Endometrium (tissue), 2 donors: ENCODE data around the gene EPHX1.
"Not testable (repeated sequence)": the region's sequence is repeated elsewhere in the genome, so short reads cannot be mapped to it uniquely, and the experiment has no call there.

ENCODE experiments used
- FAIRE-seq: peaks from 2 replicates; lab custom pipeline; 2012; peaks lifted over from hg19 to GRCh38; lab: Jason Lieb, UNC
- donor health status: control.
- donor health status: control.

The EPHX1 gene

DNA sequence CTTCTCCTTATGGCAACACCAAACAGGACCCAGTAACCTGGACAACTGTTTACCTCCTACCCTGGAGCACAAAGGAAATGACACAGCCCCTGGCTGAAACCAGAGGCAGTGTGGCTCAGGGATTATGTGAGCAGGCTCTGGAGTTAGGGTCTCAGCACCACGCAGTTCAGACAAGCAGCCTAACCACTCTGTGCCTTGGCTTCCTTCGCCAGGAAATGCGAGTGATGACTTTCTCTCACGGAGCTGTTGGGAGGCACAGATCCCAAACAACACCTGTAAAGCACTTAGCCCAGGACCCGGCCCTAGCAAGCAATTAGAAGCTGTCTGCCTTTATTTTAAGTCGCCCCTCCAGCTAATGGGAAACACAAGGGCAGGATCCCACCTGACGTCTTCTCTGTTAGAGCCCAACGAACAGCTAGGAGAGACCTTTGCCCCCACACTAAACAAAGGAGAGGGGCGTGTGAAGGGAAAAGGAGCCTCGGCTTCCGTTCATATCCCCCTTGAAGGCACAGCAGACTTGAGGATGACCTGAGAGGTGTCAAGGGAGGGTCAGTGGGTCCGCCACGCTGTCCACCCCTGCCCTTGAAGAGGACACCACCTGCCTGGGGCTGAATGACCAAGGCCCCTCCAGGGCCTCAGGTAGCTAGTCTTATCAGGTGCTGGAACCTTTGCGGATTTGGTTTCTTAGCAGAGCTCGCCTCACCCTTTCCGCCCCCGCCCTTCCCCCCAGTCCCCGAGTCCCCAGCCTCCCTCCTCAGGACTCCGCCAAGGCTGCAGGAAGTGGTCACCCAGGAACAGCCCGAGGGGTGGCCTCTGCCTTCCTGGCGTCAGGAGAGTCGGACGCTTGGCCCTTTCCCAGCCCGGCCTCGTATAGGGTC is 71.4 kb downstream of the EPHX1 start:
- FAIRE-seq = no peak

DNA sequence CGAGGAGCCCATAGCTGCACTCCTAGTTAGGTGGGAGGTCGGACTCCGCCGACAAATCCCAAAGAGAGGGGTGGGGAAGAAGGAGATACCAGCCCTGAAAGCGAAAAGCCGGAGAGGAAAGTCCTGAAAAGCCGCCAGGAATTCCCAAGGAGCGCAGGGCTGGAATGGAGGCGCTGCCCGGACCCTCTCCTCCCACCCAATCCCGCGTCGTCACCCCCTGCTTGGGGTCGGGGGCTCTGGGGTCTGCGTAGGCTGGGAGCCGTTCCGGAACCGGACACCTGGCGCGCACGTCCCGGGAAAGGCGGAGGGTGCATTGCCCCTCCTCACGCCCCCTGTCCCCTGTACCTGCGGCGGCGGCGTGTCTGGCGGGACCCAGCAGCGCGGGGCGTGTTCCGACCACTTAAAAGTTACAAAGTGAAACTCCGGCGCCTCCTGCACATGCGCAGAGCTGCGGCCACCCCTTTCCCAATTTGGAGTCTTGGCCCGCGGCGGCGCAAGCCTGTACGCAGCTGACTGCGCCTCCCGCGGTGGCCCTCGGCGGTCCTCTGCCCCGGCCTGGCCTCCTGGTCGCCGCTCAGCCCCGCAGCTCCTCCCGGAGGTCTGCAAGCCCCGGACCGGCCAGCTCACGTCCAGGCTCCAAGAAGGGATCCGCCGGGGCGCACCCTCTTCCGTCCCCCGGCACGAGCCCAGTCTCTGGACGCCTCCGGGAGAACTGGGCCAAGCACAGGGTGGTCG is 72.2 kb downstream of the EPHX1 start, which contains the start of gene TMEM63A:
Gene TMEM63A (minus strand): TSS at position 422 of the 735 bp plus-strand sequence. CDS start 4,800 bp downstream, outside the sequence.
- FAIRE-seq = no peak

DNA sequence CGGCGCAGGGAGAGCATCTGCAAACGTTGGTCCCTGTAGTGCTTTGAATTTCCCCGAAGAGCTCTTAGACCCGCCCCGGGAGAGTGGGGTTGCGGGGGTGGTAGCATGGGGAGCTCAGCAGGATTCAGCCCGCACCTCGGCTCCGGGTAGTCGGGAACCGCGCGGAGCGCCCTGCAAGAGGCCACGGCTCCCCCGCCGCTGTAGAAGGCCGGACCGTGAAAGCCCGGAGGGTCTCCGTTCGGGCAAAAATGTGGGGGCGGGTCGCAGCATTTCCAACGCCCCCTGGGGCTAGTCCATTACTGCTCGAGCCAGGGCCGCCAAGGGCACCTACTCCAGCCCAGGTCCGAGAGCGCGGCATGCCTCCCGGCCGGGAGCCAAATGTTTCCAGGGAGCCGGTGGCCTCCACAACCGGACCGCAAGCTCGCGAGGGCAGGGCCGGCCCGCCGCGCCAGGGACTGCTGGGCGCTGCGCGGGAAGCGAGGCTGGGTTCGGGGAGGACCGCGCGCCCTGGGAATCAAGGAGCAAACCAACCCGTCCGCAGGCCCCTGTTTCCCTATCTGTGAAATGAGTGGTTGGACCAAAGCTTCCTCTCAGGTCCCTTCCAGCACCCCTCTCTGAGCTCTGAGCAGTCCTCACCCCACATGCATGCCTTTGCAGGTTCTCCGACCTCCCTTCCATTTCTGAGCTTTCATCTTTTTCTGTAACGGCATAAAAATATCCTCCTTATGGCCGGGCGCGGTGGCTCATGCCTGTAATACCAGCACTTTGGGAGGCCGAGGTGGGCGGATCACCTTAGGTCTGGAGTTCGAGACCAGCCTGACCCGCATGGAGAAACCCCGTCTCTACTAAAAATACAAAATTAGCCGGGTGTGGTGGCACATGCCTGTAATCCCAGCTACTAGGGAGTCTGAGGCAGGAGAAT is 73.0 kb downstream of the EPHX1 start:
- FAIRE-seq = no peak

DNA sequence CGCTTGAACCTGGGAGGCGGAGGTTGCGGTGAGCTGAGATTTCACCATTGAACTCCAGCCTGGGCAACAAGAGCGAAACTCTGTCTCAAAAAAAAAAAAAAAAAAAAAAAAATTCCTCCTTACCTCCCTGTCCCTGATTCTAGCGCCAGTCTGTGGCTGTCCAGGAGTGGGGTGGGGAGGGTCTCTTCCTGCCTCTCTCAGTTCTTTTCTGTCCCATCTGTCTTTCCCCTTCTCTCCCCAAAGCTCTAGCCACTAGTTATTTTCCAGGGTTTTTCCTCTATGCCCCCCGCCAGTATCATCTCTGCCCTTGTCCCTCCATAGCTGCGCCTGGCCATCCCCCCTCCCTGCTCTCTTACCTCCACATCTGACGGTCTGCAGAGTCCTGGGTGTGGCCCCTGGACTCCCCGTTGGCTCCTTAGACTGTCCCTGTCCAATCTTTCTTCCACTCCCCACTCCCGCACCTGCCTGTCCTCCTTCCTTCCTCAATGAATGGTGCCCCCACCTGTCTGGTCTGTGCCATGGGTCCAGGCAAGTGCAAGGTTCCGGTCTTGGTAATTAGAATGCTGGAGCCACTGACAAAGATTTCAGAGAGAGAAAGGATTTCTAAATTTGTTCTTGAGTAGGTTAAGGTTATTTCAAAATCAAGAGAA is 73.8 kb downstream of the EPHX1 start:
- no peak for FAIRE-seq

DNA sequence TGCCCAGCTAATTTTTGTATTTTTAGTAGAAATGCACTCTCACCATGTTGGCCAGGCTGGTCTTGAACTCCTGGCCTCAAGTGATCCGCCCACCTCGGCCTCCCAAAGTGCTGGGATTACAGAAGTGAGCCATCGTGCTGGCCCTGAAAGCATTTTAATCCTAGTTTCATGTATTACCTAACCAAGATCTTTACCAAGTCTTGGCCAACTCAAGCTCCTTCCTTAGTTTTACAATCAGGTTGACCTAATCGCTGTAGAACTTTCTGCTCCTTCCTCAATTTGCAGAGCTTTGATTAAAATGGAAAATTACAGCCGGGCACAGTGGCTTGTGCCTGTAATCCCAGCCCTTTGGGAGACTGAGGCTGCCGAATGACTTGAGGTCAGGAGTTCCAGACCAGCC is 75.4 kb downstream of the EPHX1 start:
- FAIRE-seq = no peak

DNA sequence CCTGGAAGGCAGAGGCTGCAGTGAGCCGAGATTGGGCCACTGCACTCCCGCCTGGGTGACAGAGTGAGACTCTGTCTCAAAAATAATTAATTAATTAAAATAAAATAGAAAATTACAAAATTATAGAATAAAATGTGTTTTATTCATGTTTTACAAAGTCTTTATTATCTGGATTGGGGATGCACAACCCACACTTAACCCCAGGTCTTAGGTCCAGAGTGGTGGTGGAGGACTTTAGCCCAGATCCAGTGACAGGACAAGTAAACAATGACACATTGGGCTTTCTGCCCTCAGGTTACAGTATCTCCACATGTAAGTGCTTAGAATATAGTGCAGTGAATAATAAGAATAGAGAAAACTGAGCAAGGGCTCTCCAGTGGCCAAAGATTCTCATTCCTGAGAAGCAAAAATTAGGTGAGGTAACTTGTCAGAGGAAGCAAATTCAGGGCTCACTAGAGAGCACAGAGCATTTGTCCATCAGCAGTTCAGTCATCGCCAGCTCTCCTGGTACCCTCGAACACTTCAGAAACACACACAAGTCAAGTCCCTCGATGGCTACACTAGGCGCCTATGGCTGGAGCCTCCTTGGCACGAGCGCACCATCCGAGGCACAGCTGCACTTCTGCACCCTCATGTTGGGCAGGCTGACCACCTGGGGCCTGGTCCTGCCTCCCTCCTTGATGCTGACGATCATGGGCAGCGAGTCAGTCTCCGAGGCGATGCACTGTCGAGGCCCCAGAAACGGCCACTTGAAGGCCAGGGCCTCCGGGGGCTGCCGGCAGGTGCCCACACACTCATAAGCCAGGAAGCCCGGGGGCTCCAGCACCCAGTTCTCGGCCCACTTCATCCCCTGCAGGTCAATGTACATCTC is 76.5 kb downstream of the EPHX1 start:
- no peak for FAIRE-seq

DNA sequence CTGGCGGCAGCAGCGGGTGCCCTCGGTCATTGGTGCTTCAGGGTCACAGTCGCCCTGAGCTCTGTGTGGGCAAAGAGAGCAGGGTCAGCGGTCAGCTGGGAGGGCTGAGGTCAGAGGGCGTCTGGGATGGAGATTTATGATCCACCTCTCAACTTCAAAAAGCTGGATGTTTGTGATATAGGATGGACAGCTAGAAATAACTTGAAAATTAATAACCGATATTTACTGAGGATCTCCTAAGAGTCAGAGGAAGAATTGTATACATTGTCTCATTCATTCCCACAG is 77.0 kb downstream of the EPHX1 start:
- no peak for FAIRE-seq

DNA sequence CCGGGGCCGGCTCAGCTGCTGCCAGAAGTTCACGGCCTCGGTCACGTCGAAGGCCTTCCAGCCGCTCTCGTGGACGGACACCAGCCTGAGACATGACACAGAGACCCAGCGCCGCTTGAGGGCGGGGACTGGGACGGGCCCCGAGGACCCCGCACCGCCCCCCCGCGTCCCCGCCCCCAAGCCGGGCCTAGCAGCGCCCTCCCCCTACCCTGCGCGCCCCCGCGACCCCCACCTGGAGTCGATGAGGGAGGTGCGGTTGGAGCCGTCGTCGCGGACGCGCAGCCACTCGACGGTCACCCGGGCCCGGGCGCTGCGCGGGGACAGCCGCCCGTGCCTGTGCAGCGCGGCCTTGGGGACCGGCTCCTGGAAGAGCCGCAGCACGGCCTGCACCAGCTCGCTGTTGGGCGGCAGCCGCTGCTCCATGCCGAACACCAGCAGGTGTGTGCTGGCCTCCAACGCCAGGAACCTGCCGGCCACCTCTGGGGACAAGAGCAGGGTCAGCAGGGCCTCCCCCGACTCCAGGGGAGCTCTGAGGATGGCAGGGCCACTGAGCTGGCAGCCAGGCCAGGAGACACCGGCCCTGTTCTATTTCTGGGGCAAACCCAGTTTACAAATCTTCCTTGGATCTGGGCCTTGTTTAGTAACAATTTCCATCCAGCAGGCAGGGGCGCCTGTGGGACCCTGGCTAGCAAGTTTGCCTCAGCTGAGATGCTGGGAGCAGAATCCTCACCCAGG is 77.8 kb downstream of the EPHX1 start:
- not testable (repeated sequence) for FAIRE-seq

DNA sequence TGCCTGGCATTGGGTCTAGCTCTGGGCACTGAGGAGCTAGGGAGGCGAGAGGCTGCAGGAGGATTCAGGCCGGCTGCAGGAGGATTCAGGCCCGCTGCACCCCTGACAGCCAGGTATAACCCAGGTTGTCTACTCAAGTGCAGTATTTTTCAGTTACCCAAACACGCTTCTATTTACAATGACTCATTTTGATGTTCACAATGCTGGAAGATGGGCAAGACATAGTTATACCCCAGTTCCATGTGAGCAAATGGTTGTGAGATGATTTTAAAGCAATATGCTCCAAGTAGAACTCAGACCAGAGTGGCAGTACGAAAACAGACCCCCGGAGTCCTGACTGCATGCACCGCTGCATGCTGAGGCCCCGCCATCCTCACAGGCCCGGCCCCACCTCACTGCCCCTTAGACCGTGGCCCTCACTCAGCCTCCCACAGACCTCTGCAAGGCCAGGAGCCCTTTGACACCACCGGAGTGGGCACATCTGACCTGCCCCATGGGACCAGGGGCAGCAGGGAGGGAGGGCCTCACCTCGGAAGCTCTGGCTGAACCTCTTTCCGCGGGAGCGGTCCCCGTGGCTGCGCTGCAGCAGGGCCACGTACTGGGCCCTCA is 78.5 kb downstream of the EPHX1 start:
- FAIRE-seq = no peak

DNA sequence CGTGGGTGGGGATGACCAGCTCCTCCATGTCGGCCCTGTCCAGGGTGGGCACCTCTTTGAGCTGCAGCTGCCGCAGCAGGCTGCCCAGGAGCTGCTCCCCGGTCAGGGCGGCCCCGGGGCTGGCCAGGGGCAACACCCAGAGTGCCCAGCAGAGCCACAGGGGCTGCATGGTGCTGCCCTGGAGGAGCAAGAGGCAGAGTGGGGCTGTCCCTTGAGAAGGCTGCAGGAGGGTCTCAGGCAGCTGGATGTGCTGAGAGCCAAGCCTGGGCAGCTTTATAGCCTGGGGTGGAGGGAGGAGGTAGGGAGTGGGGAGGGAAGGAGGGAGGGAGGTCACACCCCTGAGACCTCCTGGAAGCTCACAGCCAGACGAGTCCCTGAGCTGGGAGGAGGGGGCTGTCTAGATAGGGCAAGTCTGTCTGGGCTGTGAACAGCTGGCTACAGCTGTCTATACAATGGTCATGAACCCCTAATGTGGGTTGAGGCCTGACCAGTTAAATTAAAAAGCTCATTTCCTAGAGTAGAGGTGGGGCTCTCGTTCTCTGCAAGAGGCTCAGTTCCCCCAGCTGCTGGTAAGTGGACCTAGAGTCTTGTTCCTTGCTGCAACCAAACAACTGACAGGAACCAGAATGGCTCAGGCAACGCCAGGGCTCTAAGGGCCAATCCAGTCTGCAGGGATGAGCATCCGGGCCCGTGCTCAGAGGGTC is 79.1 kb downstream of the EPHX1 start, which contains the start of gene LEFTY1:
Gene LEFTY1 (minus strand): TSS at position 249 of the 704 bp plus-strand sequence. CDS start 80 bp downstream, at position 169.
- FAIRE-seq = no peak

DNA sequence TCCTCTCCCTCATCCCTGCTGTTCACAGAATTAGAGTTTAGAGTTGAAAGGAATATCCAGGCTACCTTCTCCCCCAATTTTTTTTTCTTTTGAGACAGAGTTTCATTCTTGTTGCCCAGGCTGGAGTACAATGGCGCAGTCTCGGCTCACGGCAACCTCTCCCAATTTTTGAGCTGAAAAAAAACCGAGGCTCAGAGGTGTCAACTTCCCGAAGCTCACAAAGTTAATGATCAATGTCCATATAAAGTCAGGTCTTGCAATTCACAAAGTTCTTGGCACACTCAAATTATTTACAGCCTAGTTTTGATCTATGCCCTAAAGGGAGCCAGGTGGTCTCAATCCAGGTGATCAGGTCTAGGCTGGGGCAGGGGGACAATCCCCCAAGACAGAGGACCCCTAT is 79.8 kb downstream of the EPHX1 start:
- FAIRE-seq = no peak

DNA sequence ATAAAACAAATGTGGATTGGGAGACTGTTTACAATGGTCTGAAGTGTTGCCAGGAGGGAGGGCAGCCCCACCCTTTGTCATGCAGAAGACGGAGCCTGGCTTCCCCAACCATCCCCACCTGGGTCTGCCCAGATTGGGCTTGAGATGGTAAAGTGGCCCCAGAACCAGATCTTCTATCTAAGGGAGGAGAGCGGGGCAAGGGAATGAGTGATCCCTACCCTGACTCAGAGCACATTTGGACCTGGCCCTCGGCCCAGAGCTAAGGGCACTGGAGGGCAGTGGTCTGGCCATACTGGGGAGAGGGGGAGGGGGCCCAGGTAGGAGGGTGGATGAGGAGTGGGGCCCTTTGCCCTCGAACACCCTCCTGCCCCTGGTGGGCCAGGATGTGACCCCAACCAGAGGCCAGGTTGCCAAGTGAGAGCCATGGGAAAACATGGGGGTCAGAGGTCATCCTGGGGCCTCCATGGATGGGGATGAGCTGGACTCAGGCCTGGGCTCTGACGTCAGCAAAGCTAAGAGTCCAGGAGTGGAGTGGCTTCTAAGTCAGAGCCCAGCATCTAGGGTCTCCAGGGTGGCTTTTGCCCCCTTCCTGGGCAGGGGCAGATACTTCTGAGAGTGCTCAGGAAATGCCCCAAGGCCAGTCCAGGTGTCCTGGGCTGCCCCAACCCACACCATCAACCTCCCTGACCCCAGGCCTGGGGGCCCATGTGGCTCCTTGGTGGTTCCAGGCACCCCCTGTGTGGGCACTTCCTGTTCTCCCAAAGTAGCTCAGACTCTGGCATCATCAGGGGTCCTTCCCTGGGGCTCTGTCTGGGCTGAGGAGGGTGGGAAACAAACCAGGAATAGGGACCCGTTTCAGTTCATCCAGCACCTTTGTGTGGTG is 80.7 kb downstream of the EPHX1 start:
- no peak for FAIRE-seq

DNA sequence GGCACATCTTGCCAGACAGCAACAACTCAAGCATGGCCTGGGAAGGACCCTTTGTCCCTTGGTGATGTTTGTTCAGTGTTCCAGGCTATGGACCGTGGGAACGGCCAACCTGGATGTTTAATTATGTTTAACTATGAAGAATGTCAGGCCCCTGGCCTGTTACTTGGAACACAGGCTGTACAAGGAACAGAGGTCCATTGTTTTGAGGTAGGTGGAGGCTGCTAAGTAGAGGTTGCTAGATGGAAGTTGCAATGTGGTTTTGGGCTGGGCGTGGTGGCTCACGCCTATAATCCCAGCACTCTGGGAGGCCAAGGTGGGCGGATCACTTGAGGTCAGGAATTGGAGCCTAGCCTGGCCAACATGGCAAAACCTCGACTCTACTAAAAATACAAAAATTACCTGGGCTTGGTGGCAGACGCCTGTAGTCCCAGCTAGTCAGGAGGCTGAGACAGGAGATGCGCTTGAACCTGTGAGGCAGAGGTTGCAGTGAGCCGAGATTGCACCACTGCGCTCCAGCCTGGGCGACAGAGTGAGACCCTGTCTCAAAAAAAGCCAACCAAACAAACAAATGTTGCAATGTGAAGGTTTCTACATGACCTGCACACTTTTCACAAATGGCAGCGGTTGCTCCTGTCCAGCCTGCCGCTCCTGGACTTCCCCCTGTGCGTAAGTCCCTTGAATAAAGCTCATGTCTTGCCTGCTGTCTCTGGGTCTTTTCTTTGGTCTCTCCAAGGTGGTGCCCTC is 81.5 kb downstream of the EPHX1 start:
- no peak for FAIRE-seq

DNA sequence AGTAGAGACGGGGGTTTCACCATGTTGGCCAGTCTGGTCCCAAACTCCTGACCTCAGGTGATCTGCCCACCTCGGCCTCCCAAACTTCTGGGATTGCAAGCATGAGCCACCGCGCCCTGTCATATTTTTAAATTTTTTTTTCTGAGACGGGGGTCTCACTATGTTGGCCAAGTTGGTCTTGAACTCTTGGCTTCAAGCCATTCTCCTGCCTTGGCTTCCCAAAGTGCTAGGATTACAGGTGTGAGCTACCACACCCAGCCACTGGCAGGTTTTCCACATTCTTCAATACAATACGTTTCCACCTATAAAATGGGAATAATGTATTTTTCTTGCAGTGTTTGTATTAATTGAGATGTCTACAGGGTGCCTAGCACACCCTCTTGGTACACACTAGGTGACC is 82.4 kb downstream of the EPHX1 start:
- FAIRE-seq = no peak
